ENCODE measurements around the gene EN1. TPM values are rescaled to one million over a fixed set of nuclear protein-coding genes. Genes with fewer than 3 reads are reported as not detected.
A peak's percentile ranks its signal among the peaks of the same experiment; 100 is the strongest.

EN1 gene
- total RNA-seq, 2 experiments from 2014 or later = not detected

DNA sequence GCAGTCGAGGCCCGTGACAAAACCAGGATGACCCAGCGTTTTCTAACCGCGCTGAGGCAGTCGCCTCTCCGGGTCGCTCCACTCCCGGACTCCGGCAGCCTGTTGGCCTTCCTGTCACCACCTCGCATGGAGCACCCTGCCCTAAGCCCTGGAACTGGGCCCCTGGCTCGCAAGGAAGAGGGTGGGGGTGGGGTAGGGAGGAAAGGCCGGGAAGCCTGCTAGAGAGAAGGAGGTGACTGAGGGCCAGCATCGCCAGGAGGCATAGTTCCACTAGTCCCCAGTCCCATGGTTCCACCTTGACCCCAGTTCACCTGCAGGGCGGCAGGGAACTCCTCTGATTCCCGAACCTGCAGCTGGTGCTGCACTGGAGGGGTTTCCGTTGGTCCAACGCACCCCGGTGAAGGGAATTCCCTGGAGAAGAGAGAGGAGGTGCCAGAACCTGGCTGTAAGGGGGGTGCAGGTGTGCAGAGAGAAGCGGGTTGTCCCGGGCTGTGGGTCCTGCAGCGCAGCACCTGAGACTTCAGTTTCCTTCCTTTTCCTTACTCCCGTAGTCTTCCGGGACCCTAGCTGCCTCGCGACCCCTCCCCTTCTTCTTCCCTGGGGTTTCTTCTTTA, 11.8 kb upstream of the EN1 start:
- no peak overlapping the region for H3K27ac Mint-ChIP-seq
- H3K4me3 Mint-ChIP-seq = no peak overlapping the region
- DNase-seq = no peak

DNA sequence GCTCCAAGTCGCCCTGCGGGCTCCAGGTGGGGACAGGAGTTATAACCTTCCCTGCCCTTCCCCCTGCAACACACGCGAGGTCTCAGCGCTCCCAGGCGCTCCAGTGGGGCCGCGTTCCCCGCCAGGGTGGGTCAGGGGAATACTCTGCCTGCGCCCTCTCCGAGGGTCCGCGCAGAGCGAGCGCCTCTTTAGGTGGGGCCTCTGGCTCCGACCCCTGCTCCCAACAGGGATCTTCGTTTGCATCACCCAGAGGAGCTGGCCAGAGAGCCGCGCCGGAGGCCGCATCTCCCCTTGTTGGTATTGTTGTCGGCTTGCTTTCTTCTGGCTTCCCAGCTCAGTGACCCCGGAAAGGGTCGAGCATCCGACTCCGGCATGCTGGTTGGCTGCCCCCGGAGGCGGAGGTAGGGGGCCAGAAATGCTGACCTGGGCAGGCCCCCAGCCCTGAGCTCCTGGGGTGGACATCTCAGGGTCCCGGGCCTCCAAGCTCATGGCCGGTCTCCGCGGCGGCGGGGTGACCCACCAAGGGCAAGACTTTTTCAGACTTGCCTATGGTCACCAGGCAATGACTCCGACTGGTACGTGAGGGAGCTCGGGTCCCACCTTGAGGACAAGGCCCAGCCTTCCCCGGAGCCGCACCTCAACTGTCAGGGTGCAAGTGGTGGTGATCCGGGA, 11.2 kb upstream of the EN1 start:
- DNase-seq = no peak
- no peak overlapping the region for H3K4me3 Mint-ChIP-seq
- H3K4me1 Mint-ChIP-seq = peaks cover 14% of the 10 kb centered on the region
- H3K27me3 Mint-ChIP-seq = peaks cover 94% of the 10 kb centered on the region
- H3K27ac Mint-ChIP-seq = no peak overlapping the region
- H3K9me3 Mint-ChIP-seq = no peaks in the 10 kb centered on the region
- no peaks in the 10 kb centered on the region for H3K36me3 Mint-ChIP-seq

More for the DNA sequence above, 11.8 kb upstream of the EN1 start:
- H3K36me3 Mint-ChIP-seq = no peaks in the 10 kb centered on the region
- peaks cover 93% of the 10 kb centered on the region for H3K27me3 Mint-ChIP-seq
- no peaks in the 10 kb centered on the region for H3K9me3 Mint-ChIP-seq
- H3K4me1 Mint-ChIP-seq = peaks cover 10% of the 10 kb centered on the region

DNA sequence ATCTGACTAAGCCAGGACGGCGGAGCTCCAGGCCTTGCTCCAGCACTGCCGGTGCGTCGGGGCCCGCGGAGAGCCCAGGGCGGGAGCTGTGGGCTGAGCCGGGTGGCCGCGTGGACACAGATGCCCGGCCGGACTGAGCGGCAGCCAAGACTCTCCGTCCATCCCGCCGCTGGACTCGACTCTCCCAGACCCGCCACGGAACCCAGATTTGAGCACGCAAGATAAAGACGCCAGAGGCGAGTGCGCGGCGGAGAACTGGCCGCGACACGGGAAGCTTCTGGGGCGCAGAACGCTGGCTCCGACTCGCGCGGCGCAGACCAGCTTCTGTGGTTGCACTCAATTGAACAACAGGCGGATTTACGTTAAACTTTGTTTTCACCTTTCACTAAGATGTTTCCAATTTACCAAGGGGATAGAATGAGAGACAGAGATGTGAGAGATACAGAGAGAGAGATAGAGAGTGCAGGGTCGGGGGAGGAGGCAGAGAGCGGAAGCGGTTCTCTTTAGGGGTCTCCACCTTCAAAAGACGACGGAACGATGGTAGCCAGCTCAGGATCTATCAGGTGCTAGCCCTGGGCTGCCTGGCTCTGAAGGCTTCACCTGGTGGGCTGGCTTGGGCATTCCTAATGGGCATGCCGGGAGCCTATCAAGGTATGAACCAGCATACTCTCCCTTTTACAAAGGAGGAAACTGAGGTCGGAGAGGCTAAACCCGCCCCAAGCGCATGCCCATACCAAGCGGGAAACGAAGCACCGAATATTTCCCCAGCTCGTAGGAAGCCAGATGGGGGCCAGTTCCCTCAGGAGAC, 10.4 kb upstream of the EN1 start:
- H3K9me3 Mint-ChIP-seq = no peaks in the 10 kb centered on the region
- peaks cover 99% of the 10 kb centered on the region for H3K27me3 Mint-ChIP-seq
- DNase-seq = no peak
- no peak overlapping the region for H3K27ac Mint-ChIP-seq
- H3K4me3 Mint-ChIP-seq = no peak overlapping the region
- H3K36me3 Mint-ChIP-seq = no peaks in the 10 kb centered on the region
- peaks cover 16% of the 10 kb centered on the region for H3K4me1 Mint-ChIP-seq

DNA sequence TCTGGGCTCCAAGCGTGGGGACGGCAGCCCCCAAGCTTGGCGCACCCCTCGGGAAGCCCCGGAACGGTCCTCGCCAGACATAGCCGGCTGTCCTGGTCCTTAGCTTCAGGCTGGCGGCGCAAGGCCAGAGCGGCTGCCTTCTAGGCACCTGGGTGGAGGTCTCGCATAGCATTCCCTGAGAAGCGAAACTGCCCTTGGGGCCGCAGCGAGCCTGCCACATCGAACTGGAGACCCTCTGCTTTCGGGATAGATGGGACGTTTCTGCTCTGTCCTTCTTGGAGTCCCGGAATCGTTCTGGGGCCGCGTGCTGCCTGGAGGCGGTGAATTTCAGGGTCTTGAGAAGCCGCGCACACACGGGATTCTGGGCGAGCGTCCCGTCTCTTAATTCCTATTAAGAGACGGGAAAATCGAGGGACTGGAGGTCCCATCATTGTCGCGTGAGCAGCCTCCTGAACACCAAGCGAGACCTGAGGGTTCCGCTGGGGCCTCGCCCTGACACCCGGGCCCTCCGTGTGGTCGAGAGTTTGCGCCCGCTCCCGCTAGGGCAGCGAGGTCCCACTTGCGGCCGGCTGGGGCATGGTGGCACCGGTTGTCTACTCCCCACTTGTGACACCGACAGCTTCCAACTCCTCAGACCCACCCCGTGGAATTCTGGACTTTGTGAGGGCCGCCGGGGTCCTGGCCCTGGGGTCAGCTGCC, 9.7 kb upstream of the EN1 start:
- peaks cover 16% of the 10 kb centered on the region for H3K4me1 Mint-ChIP-seq
- no peak for DNase-seq
- no peaks in the 10 kb centered on the region for H3K36me3 Mint-ChIP-seq
- H3K27ac Mint-ChIP-seq = no peak overlapping the region
- no peaks in the 10 kb centered on the region for H3K9me3 Mint-ChIP-seq
- H3K27me3 Mint-ChIP-seq = peaks cover 99% of the 10 kb centered on the region
- H3K4me3 Mint-ChIP-seq = no peak overlapping the region

DNA sequence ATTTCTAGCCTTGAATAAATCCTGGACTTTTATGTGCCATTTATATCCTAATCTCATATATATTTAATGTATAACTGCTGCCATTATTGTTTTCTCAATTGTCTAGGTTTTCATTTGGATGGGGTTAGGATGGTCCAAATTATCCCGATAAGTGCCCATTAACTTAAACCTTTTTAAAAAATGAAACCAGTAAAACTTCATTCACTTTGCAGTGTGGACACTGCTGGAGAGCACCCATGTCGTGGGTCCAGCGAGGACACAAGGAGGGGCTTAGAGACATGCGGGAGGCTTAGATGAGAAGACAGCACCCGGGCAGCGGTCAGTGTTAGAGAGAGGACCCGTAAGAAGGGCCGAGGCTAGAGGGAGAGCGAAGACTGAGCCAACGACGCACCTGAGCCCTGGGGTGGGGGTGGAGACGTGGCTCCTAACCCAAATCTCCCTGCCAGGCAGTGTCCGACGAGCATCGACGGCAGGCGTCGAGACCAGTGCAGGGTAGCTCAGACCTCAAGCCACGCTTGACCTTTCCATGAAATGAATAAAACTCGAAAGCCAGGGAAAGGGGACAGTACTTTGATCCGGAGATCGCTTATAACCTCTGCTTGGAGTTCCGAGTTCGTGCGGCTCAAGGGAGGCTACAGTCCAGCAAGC, 9.0 kb upstream of the EN1 start:
- DNase-seq = no peak
- no peaks in the 10 kb centered on the region for H3K9me3 Mint-ChIP-seq
- H3K4me3 Mint-ChIP-seq = peak overlapping the region; percentile 27
- H3K4me1 Mint-ChIP-seq = peaks cover 18% of the 10 kb centered on the region
- H3K27me3 Mint-ChIP-seq = peaks cover 99% of the 10 kb centered on the region
- no peak overlapping the region for H3K27ac Mint-ChIP-seq
- H3K36me3 Mint-ChIP-seq = no peaks in the 10 kb centered on the region

DNA sequence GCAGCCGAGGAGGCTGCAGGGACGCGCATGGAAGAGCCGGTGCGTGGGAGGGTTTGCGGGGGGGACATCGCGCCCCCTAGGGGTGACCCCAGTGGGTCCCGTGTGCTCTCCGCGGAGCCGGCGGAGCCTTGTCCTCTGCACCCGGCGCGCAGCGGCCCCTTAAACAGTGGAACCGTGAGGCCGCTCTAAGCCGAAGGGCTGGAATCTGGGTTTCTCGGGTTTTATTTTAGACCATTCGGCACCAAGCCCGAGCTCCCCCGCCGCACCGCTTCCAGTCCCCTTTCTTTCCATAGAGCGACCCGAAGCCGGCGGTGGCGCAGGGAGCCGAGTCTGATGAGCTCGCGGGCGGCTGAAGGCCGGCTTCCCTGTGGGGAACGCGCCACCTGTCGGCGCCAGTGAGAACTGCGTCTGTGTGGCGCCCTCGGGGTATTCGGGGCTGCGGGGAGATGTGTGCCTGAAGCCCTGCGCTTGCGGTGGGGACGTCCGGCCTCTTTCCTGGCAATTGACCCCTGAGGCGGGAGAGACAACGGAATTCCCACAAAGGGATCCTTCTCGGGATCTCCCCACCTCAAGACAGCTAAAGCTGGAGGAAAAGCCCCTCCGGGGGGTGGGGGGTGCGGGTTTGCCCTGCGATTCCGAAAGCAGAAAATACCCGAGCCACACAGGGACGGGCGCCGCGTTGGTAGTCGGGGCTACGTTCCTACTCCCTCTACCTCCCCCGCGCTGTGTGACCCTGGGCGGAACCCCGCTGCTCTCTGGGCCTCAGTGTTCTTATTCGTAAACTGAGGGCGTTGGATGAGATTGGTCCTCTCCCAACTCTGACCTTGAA, 8.2 kb upstream of the EN1 start:
- Mint-ChIP-seq H3K27ac (no peak overlapping the region), H3K4me1 (peaks cover 18% of the 10 kb centered on the region), H3K36me3 (no peaks in the 10 kb centered on the region), H3K27me3 (peaks cover 99% of the 10 kb centered on the region), H3K9me3 (no peaks in the 10 kb centered on the region), H3K4me3 (peak overlapping the region; percentile 27)
- peak; percentile 85 for DNase-seq

DNA sequence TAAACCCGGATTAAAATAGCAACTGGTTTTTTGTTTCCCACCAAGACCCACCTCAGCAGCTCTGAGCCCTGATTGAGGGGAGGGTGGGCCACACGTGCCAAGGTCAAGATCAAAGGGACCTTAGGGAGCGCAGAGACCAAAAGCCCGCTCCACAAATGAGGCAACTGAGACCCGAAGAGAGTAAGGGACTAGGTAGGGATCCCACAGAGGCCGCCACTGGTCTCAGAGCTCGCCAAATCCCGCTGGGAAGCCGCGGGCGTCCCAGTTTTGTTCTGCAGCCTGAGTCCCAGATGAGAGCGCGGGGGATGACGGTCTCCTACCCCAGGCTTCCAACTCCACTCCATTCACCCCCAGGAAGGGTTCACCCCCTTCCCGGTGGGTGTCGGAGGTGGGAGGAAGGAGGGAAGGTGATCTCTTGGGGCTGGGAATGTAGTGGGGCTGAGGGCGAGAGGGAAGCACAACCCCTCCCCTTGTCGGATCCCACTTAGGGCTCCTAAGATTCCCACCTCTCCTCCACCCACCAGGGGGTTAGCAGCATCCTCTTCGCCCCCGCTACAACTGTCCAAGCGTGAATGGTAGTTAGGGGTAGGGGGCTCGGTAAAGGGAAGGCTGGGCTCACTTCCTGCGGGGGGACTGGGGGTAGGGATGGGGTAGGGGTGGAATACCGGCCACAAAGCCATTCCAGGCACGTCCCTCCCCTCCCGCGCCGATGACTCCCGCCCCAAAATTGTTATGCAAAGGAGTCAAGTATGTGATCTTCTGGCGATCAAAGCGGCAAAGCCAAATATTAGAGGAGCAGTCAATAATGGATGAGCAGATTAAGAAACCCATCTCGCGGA, 7.3 kb upstream of the EN1 start:
- Mint-ChIP-seq H3K27ac (no peak overlapping the region), H3K9me3 (no peaks in the 10 kb centered on the region), H3K36me3 (no peaks in the 10 kb centered on the region), H3K27me3 (peaks cover 99% of the 10 kb centered on the region), H3K4me3 (no peak overlapping the region), H3K4me1 (peaks cover 18% of the 10 kb centered on the region)
- no peak for DNase-seq

DNA sequence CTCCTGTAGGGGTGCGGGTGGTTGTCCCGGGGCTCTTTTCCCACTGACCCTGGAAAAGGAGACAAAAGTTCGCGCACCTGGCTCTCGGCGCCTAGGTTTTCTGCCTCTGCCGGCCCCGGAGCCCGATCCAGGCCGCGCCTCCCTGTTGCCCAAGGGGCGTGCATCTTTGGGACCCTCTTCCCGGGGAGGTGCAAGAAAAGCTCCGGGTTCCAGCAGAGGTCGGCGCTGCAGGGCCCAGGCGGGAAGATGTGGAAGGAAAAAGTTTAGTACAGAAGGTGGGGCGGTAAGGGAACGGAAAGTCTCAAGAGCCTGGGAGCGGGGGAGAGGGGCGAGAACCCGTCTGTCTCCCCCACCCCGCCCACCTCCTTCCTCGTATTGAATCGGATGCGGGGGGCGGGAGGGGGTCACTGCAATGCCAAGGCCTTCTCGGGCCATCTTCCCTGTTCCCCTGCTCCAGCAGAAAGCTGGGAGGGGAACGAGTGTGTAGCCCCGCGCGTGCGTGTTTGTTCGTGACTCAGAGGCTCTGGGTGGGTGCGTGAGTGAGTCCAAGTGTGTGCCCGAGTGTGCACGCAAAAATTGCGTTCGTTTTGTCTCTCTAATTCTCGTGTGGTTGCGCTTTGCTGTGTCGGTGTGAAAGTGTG, 6.3 kb upstream of the EN1 start:
- no peak for DNase-seq
- Mint-ChIP-seq H3K9me3 (no peaks in the 10 kb centered on the region), H3K27ac (peak overlapping the region; percentile 32), H3K27me3 (peaks cover 99% of the 10 kb centered on the region), H3K36me3 (no peaks in the 10 kb centered on the region), H3K4me1 (peaks cover 22% of the 10 kb centered on the region), H3K4me3 (peak overlapping the region; percentile 18)

DNA sequence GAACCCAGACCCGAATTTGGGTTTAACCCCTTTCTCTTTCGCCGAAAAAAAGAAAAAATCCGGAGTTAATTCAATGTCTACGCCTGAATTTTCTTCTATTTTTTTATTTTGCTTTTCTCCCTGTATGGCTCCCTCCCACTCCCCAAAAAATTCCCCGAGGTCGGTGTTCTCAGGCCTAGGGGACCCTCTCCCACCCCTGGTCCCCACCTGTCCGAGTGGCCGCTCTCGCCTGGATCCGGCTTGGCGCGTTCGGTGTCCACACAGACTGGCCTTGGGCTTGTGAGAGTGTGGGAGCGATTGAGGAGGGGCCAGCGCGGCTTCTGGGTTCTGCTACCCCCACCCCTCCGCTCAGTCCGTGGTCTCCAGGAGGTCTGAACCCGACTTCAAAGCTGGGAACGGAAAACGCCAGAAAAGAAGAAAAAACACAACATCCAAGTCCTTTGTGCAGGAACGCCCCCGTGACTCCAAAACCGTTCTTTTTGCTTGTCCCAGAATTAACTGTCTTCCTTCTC, 5.7 kb upstream of the EN1 start:
- Mint-ChIP-seq H3K4me3 (no peak overlapping the region), H3K9me3 (no peaks in the 10 kb centered on the region), H3K27ac (no peak overlapping the region), H3K27me3 (peaks cover 100% of the 10 kb centered on the region), H3K36me3 (no peaks in the 10 kb centered on the region), H3K4me1 (peaks cover 22% of the 10 kb centered on the region)
- DNase-seq = no peak

DNA sequence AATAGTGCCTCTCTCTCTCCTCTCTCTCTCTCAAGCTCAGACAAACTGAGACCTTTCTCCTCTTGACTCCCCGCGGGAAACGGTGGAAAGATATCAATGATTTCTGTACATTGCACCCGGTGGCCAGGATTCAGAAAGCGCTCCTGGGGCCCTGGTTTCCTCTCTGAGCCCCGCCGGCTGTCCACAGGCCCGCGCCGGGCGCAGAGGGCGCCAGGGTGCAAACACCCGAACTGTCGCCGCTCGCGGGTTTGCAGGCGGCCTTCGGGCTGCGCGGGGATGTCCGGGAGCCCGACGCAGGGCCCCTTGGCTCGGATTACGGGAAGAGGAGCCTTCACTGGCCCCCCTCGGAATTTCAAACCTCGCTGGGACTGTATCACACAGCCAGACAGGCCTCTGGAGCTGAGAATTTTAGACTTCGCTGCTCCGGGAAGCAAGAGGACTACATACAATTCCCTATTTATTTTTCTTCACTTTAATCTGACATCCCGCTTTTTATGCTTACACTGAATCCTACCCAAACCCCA, 5.2 kb upstream of the EN1 start:
- peaks cover 1% of the 10 kb centered on the region for H3K9me3 Mint-ChIP-seq
- no peaks in the 10 kb centered on the region for H3K36me3 Mint-ChIP-seq
- H3K27me3 Mint-ChIP-seq = peaks cover 100% of the 10 kb centered on the region
- H3K4me1 Mint-ChIP-seq = peaks cover 25% of the 10 kb centered on the region
- H3K4me3 Mint-ChIP-seq = no peak overlapping the region
- DNase-seq = no peak
- no peak overlapping the region for H3K27ac Mint-ChIP-seq

DNA sequence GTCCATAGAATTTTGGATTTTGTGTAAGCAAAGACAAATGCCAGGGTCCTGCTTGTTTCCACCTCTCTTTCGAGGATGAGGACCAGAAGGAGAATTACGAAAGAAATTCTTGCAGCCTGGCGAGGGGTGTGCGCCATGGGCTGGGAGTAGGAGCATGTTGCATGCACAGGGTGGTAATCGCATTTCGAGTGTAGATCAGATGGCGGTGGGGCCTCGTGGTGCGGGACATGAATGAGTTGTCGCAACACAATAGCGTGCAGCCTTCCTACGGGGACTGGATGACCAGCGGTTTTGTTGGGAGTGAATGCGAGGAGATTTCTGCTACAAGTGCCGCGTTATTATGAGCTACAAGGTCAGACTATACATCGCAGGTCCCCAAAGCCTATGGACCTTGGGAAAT, 4.2 kb upstream of the EN1 start:
- H3K4me1 Mint-ChIP-seq = peaks cover 26% of the 10 kb centered on the region
- peaks cover 2% of the 10 kb centered on the region for H3K36me3 Mint-ChIP-seq
- H3K4me3 Mint-ChIP-seq = no peak overlapping the region
- H3K27me3 Mint-ChIP-seq = peaks cover 96% of the 10 kb centered on the region
- H3K9me3 Mint-ChIP-seq = peaks cover 1% of the 10 kb centered on the region
- DNase-seq = no peak
- no peak overlapping the region for H3K27ac Mint-ChIP-seq

DNA sequence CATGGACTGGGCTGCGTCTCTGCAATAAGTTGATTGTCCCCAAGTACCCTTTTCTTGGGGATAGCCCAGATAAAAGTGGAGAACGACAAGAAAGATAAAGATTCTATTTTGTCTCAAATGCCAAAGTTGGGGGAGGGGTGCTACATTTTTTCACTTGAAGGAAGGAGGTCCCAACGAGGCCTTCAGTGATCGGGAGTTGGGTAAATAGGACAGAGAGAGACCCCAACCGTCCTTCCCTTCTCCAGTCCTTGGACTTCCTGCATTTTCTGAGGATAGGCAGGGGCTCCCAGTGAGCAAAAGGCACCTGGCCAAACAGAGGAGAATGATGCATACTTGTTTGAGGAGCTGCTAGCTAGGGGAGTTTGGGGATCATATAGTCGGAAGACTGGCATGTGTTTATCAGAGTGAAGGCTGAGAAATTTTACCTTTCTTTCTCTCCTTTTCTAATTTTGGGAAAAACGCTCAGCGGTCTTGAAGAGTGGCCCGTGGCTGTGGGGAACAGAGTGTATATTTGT, 3.5 kb upstream of the EN1 start:
- DNase-seq = no peak
- H3K36me3 Mint-ChIP-seq = peaks cover 2% of the 10 kb centered on the region
- H3K9me3 Mint-ChIP-seq = peaks cover 1% of the 10 kb centered on the region
- peak overlapping the region; percentile 6 for H3K27ac Mint-ChIP-seq
- peaks cover 21% of the 10 kb centered on the region for H3K4me1 Mint-ChIP-seq
- H3K27me3 Mint-ChIP-seq = peaks cover 92% of the 10 kb centered on the region
- no peak overlapping the region for H3K4me3 Mint-ChIP-seq

All from activated naive CD8-positive, alpha-beta T cell treated with anti-CD3 and anti-CD28 coated beads for 36 hours (primary cell).